Measurements from ENCODE around the gene OR6M1. TPM values are rescaled to one million over a fixed set of nuclear protein-coding genes. Genes with fewer than 3 reads are reported as not detected.

The OR6M1 gene
- total and polyA plus RNA-seq, 2 donors (not counting 3 experiments of a cell fraction or from before 2014, with no cell fraction given) = not detected

- Histone ChIP-seq H3K79me2 (ENCODE audit: control insufficient read depth, insufficient read depth, low read length) (no peaks in the 10 kb centered on the region), H3K4me1 (ENCODE audit: control insufficient read depth, extremely low read depth, insufficient read depth, low read length) (no peaks in the 10 kb centered on the region), H2AFZ (ENCODE audit: low read depth, low read length) (no peak overlapping the region), H3K36me3 (ENCODE audit: control insufficient read depth in 2 of 2, extremely low read depth in 1 of 2, insufficient read depth in 2 of 2, low read length in 2 of 2) (no peaks in the 10 kb centered on the region), H3K4me2 (ENCODE audit: insufficient read depth, low read length) (no peak overlapping the region), H3K27me3 (ENCODE audit: control insufficient read depth in 2 of 2, insufficient read depth in 2 of 2, low read length in 2 of 2) (no peaks in the 10 kb centered on the region), H3K4me3 (replicated peaks in 1 of 3; ENCODE audit: insufficient read depth in 1 of 3, low read depth in 1 of 3, low read length in 3 of 3) (no peak overlapping the region), H3K9me3 (replicated peaks; ENCODE audit: control insufficient read depth, insufficient read depth, low read length) (no peaks in the 10 kb centered on the region), H4K20me1 (replicated peaks; ENCODE audit: control insufficient read depth, extremely low read depth, insufficient read depth, low read length) (no peaks in the 10 kb centered on the region), H3K27ac (ENCODE audit: insufficient read depth, low read depth, low read length) (no peak overlapping the region), H3K9me1 (replicated peaks; ENCODE audit: control insufficient read depth, extremely low read depth, insufficient read depth, low read length) (no peaks in the 10 kb centered on the region), H3K9ac (replicated peaks; ENCODE audit: extremely low read depth, insufficient read depth, low read length) (no peak overlapping the region)
- intact Hi-C loops (cut with micrococcal nuclease) = no loop called here
- POLR2A ChIA-PET = no interaction called here
- no peak for DNase-seq (ENCODE audit: low read depth, low spot score)
- TF ChIP-seq MYC (IDR thresholded peaks at IDR 0.05; ENCODE audit: low read depth, low read length) (no peak), JUN (IDR thresholded peaks at IDR 0.05; ENCODE audit: borderline replicate concordance, insufficient read depth, insufficient read length, low read depth) (no peak), FOS (IDR thresholded peaks at IDR 0.05; ENCODE audit: borderline replicate concordance, insufficient read depth, low read length) (no peak), EZH2 (IDR thresholded peaks at IDR 0.05; ENCODE audit: borderline replicate concordance, low read depth, low read length, severe bottlenecking) (no peak), GATA2 (IDR thresholded peaks at IDR 0.05; ENCODE audit: insufficient read depth, insufficient read length, low read depth, low read length) (no peak), POLR2A (IDR thresholded peaks at IDR 0.05; ENCODE audit: low read depth, low read length) (no peak)
- TF ChIP-seq, protein P1, sequence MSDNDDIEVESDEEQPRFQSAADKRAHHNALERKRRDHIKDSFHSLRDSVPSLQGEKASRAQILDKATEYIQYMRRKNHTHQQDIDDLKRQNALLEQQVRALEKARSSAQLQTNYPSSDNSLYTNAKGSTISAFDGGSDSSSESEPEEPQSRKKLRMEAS (IDR thresholded peaks at IDR 0.05; ENCODE audit: insufficient read depth, insufficient read length) = no peak
- TF ChIP-seq, protein P2, sequence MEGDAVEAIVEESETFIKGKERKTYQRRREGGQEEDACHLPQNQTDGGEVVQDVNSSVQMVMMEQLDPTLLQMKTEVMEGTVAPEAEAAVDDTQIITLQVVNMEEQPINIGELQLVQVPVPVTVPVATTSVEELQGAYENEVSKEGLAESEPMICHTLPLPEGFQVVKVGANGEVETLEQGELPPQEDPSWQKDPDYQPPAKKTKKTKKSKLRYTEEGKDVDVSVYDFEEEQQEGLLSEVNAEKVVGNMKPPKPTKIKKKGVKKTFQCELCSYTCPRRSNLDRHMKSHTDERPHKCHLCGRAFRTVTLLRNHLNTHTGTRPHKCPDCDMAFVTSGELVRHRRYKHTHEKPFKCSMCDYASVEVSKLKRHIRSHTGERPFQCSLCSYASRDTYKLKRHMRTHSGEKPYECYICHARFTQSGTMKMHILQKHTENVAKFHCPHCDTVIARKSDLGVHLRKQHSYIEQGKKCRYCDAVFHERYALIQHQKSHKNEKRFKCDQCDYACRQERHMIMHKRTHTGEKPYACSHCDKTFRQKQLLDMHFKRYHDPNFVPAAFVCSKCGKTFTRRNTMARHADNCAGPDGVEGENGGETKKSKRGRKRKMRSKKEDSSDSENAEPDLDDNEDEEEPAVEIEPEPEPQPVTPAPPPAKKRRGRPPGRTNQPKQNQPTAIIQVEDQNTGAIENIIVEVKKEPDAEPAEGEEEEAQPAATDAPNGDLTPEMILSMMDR (IDR thresholded peaks at IDR 0.05; ENCODE audit: extremely low read depth in 1 of 2, insufficient read depth in 1 of 2, low read depth in 1 of 2, low read length in 2 of 2) = no peak
- BruUV-seq (replicated peaks) = no TSS peak
- dilution Hi-C loops (cut with MboI; ENCODE audit: extremely low pct_ligation_motif_present, low sequenced_read_pairs) = no loop called here
- CTCF ChIA-PET = no interaction called here
- no peak for FAIRE-seq
Observed at GRCh38 chr11:123762422-123762821, 43.7 kb downstream of the OR6M1 start.
